Stimulated activated CD4-positive, alpha-beta T cell treated with anti-CD3 and anti-CD28 coated beads, Interleukin-15, amount 100 ng/mL, for 1 hour (primary cell): ENCODE results near the gene ITGB1.
"Not testable (repeated sequence)": the region's sequence is repeated elsewhere in the genome, so short reads cannot be mapped to it uniquely, and the experiment has no call there.

Source experiments
- DNase-seq, 2 donors: peaks; one replicate each; pipeline ENCODE4 v3.0.0-alpha.2; 2020; ENCODE audit warnings: low read depth in 1 of 2, low spot score in 1 of 2

ITGB1 gene

DNA sequence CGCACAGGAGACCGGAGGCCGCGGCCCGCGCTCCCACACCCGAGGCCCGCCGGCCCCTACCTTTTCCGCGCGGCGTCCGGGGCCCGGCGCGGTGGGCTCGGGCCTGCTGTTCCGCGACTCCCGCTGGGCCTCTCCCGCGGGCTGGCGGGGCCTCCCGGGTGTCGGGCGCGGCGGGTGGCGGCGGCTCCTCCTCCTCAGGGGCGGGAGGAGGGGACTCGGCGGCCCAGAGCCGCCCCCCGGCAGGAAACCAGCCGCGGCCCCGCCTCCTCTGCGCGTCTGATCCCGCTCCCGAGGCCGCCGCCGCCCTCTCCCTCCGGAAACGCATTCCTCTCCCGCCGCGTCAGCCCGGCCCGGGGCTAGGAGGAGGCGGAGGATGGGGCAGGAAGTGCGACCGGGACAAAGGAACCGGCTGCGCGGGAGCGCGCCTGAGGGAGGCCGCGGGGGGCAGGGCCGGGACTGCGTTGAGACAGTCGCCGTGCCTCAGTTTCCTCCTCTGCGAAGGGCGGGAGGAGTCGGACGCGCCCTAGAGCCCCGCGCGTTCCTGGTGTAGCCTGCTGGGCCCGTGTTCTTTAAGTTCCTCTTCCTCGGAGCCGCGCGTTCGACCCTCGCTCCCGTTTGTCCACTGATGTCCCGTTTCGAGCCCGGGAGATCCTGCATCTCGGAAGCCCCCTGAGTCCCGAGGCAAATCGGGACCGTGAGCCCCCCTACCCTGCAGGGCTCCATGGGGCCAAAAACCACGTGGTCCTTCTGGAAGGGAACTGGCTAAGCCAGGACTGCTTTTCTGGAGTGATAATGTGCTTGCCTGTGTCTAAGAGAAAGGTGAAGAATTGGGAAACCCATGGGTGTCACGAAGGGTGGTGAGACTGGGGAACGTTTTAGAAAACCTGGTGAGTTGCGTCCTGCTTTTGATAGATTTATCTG lies at the start of gene ITGB1:
TSS of gene ITGB1 (minus strand) at position 146 of the 921 bp plus-strand sequence. CDS start 22,672 bp downstream, outside the sequence.
- DNase-seq: peak; percentile 70 to 80

GRCh38 chr10:33006342-33006887 lies 48.4 kb upstream of the ITGB1 start:
- DNase-seq: no peak

GRCh38 chr10:33005322-33006301 lies 47.6 kb upstream of the ITGB1 start:
- DNase-seq: peak in 1 of 2 donors; percentile 24

GRCh38 chr10:33001908-33002492 lies 44.0 kb upstream of the ITGB1 start:
- DNase-seq: no peak

DNA sequence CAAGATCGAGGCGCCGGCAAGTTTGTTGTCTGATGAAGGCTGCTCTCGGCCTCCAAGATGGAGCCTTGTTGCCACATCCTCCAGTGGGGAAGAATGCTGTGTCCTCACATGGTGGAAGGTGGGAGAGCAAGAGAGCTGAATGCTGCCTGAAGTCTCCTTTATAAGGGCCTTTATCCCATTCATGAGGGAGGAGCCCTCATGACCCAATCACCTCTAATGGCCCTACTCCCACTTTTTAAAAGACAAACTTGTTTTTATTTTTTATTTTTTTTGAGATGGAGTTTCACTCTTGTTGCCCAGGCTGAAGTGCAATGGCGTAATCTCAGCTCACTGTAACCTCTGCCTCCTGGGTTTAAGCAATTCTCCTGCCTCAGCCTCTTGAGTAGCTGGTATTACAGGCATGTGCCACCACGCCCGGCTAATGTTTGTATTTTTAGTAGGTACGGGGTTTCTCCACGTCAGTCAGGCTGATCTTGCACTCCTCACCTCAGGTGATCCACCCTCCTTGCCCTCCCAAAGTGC lies 40.1 kb upstream of the ITGB1 start:
- DNase-seq: not testable (repeated sequence)

DNA sequence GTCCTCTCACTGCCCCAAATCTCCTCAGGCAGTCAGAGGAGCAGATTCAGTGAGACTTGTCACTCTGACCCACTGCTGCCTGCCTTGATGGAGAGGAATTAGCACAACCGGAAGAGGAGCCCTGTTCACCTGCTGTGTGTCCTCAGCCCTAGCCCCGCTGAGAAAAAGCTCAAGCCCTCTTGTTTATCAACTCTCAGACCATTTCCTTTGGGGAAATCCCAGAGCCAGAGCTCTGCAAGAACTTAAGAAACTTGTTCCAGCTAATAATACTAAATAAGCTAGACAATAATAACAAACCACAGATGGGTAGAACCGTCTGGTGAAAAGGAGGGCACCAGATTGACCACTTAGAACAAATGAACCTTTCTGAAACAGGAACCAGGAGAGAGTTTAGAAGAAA lies 37.7 kb upstream of the ITGB1 start:
- DNase-seq: no peak

DNA sequence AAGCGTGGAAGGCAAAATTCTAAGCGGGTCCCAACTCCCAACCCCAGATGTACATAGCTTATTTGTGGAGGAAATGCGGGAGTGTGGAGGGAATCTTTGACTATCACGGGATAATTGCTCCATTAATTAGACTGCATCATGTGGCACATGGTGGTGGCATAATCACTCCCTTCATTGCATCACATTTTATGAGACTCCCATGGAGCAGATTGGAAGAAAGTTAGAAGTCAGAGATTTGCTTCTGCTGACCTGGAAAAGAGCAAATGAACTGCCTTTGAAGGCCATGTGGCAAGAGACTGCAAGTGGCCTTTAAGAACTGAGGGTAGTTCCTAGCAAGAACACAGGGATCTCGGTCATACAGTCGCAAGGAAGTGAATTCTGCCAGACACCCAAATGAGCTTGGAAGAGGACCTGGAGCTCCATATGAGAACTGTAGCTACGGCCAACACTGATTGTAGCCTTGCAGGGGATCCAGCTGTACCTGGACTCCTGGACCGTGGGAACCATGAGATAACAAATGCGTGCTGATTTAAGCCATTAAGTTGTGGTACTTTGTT lies 37.1 kb upstream of the ITGB1 start:
- DNase-seq: no peak

- DNase-seq: not testable (repeated sequence)
Observed at GRCh38 chr10:32994632-32995031, 36.6 kb upstream of the ITGB1 start.

DNA sequence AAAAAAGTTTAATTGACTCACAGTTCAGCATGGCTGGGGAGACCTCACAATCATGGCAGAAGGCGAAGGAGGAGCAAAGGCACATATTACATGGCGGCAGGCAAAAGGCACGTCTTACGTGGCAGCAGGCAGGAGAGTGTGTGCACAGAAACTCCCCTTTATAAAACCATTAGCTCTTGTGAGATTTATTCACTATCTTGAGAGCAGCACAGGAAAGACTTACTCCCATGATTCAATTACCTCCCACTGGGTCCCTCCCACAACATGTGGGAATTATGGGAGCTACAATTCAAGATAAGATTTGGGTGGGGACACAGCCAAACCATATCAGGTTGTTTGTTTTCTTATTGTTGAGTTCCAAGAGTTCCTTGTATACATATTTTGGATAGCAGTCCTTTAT lies 34.3 kb upstream of the ITGB1 start:
- DNase-seq: not testable (repeated sequence)

DNA sequence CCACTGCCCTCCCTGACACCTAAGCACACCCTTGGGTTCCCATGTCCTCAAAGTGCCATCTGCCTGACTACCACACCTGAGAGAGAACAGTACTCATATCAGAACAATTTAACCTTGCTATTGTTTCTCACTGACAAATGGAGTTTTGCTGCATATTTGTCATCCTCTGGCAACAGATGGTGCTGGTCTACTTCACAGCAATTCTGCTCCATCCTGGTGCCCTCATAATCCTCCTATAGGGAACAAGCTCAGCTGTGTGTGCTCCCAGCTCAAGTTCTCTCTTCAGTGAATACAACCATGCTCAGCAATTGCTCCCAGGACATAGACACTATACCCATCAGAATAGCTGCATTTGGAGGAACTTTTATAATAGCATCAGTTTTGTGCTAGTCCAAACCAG lies 32.8 kb upstream of the ITGB1 start:
- DNase-seq: no peak

- DNase-seq: no peak
Observed at GRCh38 chr10:32988604-32989003, 30.6 kb upstream of the ITGB1 start.

GRCh38 chr10:32987172-32987571 lies 29.1 kb upstream of the ITGB1 start:
- DNase-seq: no peak

DNA sequence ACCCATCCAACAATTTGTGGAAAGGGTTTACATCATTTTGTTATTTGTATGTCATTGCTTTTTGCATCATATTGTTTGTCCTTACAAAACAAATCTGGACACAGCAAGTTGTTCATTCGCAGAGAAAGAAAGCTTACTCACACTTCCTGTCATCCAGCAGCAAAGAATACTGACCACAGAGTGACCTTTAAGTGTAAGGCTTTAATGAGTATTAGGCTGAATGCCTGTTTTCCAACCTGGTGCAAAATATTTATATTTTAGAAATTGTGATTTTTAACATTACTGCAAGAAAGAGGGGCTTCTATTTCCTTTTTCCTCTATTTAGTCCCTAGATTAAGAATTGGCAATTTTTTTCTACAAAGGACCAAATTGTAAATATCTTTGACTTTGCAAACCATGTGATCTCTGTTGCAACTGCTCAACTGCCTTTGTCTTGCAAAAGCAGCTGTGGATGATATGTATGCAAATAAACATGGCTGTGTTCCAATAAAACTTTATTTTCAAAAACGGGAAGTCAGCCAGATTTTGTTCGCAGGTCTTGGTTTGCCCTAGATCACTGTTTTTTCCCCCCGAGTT lies 27.8 kb upstream of the ITGB1 start:
- DNase-seq: no peak

DNA sequence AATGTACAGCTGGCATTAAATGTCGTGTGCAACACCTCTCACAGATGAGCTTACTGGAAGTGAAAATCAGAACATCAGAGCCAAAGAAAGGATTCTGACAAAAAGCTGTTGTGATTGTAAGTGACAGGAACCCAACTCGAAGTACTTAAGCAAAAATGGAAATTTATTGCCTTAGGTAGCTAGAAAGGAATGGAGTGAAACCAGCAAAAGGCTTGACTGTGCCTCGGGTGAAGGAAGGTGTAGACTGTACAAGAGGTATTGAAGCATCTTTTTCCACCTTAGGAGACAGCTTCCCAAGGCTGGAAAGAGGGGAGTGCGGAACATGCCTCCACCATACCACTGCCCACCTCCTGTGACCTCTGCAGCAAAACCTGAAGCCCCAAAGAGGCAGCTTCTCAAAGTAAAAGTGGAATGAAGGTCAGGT lies 27.3 kb upstream of the ITGB1 start:
- DNase-seq: no peak

- DNase-seq: no peak
Observed at GRCh38 chr10:32984003-32984600, 26.1 kb upstream of the ITGB1 start.

- no peak for DNase-seq
Observed at GRCh38 chr10:32982911-32983909, 25.2 kb upstream of the ITGB1 start.

- no peak for DNase-seq
Observed at GRCh38 chr10:32982293-32982709, 24.3 kb upstream of the ITGB1 start.

GRCh38 chr10:32981760-32982159 lies 23.7 kb upstream of the ITGB1 start:
- DNase-seq: no peak
